ENCODE data around the gene SV2A.

DNA sequence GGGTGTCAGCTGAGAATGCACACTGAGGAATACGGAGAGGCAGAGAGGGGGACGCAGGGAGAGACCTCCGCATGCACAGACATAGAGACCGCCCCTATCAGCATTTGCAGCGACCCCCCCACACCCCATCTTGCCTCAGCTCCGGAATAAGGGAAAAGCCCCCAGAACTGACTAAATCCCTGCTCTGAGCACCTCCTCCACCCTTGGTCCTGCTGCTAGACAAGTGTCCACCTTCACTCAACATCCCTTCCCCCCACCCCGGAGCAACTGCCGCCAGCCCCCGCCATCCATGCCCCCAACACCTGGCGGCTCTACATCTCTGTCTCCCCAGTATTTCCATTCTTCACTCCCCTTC, 769 bp downstream of the SV2A start:
- TF ChIP-seq GATA3 (IDR thresholded peaks at IDR 0.05; ENCODE audit: low read depth, low read length) = no peak
- no peak for TF ChIP-seq GATA2 (IDR thresholded peaks at IDR 0.05; ENCODE audit: low read depth, low read length)
